ENCODE results near the gene KCNH1. TPM values are rescaled to one million over a fixed set of nuclear protein-coding genes. Genes with fewer than 3 reads are reported as not detected.

KCNH1 gene
- total RNA-seq, 2 donors from 2014 or later = 0.40 to 0.64 TPM

DNA sequence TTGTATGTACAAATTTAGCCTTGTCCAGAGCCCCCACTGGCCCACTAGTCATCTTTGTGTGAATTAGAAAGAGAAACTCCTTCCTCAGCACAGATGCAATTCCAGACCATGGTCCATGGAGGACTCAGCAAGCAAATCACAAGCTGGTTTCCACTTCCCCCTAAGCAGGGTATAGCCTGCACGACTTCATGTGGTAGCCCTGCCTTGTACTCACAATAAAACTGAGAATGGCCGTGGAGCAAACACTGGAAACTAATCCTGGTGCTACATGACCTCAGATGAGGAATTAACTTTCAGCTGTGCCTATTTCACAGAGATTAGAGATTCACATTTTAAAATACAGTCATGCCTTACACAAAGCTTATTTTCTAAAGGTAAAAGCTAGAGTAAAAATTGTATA lies 32.5 kb downstream of the KCNH1 start:
- Histone ChIP-seq H3K36me3 (no peaks in the 10 kb centered on the region), H3K27ac (no peak overlapping the region), H3K9ac (ENCODE audit: low read depth in 2 of 2, low read length in 2 of 2) (no peak overlapping the region), H3K4me3 (no peak overlapping the region), H3K27me3 (no peaks in the 10 kb centered on the region), H3K4me1 (no peaks in the 10 kb centered on the region), H3K9me3 (no peaks in the 10 kb centered on the region)
- TF ChIP-seq, protein P1, sequence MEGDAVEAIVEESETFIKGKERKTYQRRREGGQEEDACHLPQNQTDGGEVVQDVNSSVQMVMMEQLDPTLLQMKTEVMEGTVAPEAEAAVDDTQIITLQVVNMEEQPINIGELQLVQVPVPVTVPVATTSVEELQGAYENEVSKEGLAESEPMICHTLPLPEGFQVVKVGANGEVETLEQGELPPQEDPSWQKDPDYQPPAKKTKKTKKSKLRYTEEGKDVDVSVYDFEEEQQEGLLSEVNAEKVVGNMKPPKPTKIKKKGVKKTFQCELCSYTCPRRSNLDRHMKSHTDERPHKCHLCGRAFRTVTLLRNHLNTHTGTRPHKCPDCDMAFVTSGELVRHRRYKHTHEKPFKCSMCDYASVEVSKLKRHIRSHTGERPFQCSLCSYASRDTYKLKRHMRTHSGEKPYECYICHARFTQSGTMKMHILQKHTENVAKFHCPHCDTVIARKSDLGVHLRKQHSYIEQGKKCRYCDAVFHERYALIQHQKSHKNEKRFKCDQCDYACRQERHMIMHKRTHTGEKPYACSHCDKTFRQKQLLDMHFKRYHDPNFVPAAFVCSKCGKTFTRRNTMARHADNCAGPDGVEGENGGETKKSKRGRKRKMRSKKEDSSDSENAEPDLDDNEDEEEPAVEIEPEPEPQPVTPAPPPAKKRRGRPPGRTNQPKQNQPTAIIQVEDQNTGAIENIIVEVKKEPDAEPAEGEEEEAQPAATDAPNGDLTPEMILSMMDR (IDR thresholded peaks at IDR 0.05) = no peak
- intact Hi-C loops (cut with DNase I) = no loop called here
- DNase-seq = no peak

DNA sequence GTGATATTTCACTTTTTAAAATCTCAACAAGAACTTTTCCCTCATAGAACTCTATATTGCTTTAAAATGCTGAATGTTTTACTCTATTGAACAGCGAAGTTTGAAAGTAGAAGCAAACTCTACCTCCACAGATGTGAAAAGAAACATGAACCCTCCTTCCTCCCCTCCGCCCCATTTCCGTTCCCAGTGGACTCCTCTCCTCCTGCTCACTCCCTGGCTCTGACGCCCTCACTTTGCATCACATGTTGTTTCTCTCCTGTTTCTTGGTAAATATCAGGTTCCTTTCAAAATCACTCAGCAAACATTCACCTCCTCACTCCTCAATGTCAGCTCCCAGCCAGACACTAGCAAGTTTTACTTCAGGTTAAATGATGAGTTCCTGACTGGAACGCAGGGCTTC lies 34.6 kb downstream of the KCNH1 start:
- no peaks in the 10 kb centered on the region for H3K27me3 ChIP-seq
- no peak overlapping the region for H3K9ac ChIP-seq (ENCODE audit: low read depth in 2 of 2, low read length in 2 of 2)
- H3K27ac ChIP-seq = no peak overlapping the region
- no peaks in the 10 kb centered on the region for H3K36me3 ChIP-seq
- H3K9me3 ChIP-seq = no peaks in the 10 kb centered on the region
- no peaks in the 10 kb centered on the region for H3K4me1 ChIP-seq
- intact Hi-C loops (cut with DNase I) = no loop called here
- TF ChIP-seq, protein P1 (IDR thresholded peaks at IDR 0.05) = no peak
- no peak overlapping the region for H3K4me3 ChIP-seq
- DNase-seq = no peak

DNA sequence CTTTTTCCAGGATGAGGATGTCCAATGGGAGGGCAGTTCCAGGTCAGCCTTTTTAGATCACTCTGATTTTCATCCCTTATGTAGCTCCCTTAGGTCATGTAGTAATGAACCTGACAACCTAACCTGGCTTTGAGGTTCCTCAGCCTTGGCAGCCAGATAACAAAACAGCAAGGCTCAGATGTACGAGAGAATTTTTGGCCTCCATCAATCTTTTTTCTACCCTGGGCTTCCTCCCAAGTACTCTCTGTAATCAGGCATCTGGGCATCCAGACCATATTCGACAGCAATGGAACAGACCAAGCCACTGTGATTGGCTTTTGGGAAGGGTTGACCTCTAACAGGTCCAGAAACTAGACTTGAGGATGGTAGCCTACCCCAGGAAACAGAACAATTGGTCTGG lies 38.6 kb downstream of the KCNH1 start:
- no peak overlapping the region for H3K9ac ChIP-seq (ENCODE audit: low read depth in 2 of 2, low read length in 2 of 2)
- no peaks in the 10 kb centered on the region for H3K36me3 ChIP-seq
- no peak overlapping the region for H3K27ac ChIP-seq
- no peaks in the 10 kb centered on the region for H3K4me1 ChIP-seq
- no peak for DNase-seq
- H3K27me3 ChIP-seq = no peaks in the 10 kb centered on the region
- no peaks in the 10 kb centered on the region for H3K9me3 ChIP-seq
- intact Hi-C loops (cut with DNase I) = no loop called here
- no peak overlapping the region for H3K4me3 ChIP-seq
- TF ChIP-seq, protein P1 (IDR thresholded peaks at IDR 0.05) = no peak

DNA sequence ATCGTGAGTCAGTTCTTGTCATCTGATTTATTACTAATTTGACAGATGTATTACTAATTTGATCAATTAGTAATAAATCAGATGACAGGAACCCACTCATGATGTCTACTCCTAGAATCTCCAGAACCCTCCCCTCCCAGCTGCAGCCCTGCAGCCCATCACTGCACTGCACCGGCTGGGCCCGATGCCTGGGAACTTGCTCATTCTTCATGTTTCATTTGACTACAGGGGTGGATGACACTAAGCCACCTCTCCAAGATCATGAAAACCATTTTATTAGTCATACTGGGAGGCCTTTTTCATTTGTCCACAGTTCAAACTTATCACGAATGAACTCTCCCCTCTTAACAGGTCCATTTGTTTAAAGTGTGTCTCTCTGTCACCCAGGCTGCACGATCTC lies 41.0 kb downstream of the KCNH1 start:
- DNase-seq = no peak
- no peak overlapping the region for H3K27ac ChIP-seq
- no peaks in the 10 kb centered on the region for H3K4me1 ChIP-seq
- no peaks in the 10 kb centered on the region for H3K36me3 ChIP-seq
- H3K27me3 ChIP-seq = no peaks in the 10 kb centered on the region
- no peaks in the 10 kb centered on the region for H3K9me3 ChIP-seq
- no peak overlapping the region for H3K4me3 ChIP-seq
- TF ChIP-seq, protein P1 (IDR thresholded peaks at IDR 0.05) = no peak
- H3K9ac ChIP-seq (ENCODE audit: low read depth in 2 of 2, low read length in 2 of 2) = no peak overlapping the region
- intact Hi-C loops (cut with DNase I) = no loop called here

GRCh38 chr1:211091867-211092266 lies 42.1 kb downstream of the KCNH1 start:
- Histone ChIP-seq H3K9me3 (no peaks in the 10 kb centered on the region), H3K27me3 (no peaks in the 10 kb centered on the region)

More at GRCh38 chr1:211091867-211092266, 42.1 kb downstream of the KCNH1 start:
- H3K27ac ChIP-seq = no peak overlapping the region
- intact Hi-C loops (cut with DNase I) = no loop called here
- no peak overlapping the region for H3K9ac ChIP-seq (ENCODE audit: low read depth in 2 of 2, low read length in 2 of 2)
- no peak overlapping the region for H3K4me3 ChIP-seq
- DNase-seq = no peak
- H3K36me3 ChIP-seq = no peaks in the 10 kb centered on the region
- H3K4me1 ChIP-seq = no peaks in the 10 kb centered on the region
- TF ChIP-seq, protein P1 (IDR thresholded peaks at IDR 0.05) = no peak
